ENCODE measurements around the gene THEM4. TPM values are rescaled to one million over a fixed set of nuclear protein-coding genes. Genes with fewer than 3 reads are reported as not detected.

The THEM4 gene
- total and polyA plus RNA-seq, 3 experiments from 2014 or later: 31.4 to 77.0 (median 31.7) TPM

DNA sequence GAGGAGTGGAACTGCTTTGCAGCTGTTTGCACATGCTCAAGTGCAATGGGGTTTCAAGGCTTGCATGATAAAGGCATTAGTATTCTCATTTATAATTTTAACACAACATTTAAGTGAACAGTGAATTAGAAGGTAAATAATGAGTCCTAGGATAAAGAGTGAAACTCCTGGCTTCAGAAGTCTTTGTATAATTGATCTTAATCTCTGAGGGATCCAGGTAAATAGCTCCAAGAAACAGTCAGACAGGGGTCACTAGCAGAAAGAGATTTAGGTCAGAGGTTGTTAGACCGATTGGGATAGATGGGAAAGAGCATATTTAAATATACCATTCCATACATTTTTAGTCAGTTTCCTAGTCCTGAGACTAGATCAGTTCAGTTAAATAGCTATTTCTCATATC lies 14.1 kb upstream of the THEM4 start:
- Mint-ChIP-seq H3K36me3 (no peaks in the 10 kb centered on the region), H3K27me3 (no peaks in the 10 kb centered on the region), H3K4me1 (peaks cover 6 to 13% (median 12%) of the 10 kb centered on the region in 3 donors), H3K4me3 (no peak overlapping the region), H3K9me3 (no peaks in the 10 kb centered on the region), H3K27ac (no peak overlapping the region)
- Histone ChIP-seq H3K9me3 (ENCODE audit: low read length) (no peaks in the 10 kb centered on the region), H3K27me3 (ENCODE audit: insufficient read depth, low read length, poor library complexity, severe bottlenecking) (no peaks in the 10 kb centered on the region), H3K4me3 (ENCODE audit: low read length) (no peak overlapping the region), H3K27ac (ENCODE audit: low read depth, low read length) (no peak overlapping the region), H3K36me3 (ENCODE audit: insufficient read depth, low read length) (no peaks in the 10 kb centered on the region), H3K4me1 (ENCODE audit: insufficient read depth, low read length) (peaks cover 10% of the 10 kb centered on the region)
- POLR2A ChIA-PET: no interaction called here
- no peak for DNase-seq
- CTCF ChIA-PET: interaction anchor here (1.5 kb wide), 1 partner anchor 10 kb away, joined by 3 read pairs; no protein-coding TSS in a partner anchor

GRCh38 chr1:151920149-151920548 lies 10.8 kb upstream of the THEM4 start:
- no peaks in the 10 kb centered on the region for H3K27me3 Mint-ChIP-seq
- H3K9me3 Mint-ChIP-seq: no peaks in the 10 kb centered on the region
- Histone ChIP-seq H3K4me3 (ENCODE audit: low read length) (no peak overlapping the region), H3K4me1 (ENCODE audit: insufficient read depth, low read length) (peaks cover 3% of the 10 kb centered on the region), H3K27ac (ENCODE audit: low read depth, low read length) (no peak overlapping the region), H3K9me3 (ENCODE audit: low read length) (no peaks in the 10 kb centered on the region), H3K36me3 (ENCODE audit: insufficient read depth, low read length) (no peaks in the 10 kb centered on the region), H3K27me3 (ENCODE audit: insufficient read depth, low read length, poor library complexity, severe bottlenecking) (no peaks in the 10 kb centered on the region)
- no peak overlapping the region for H3K4me3 Mint-ChIP-seq
- CTCF ChIA-PET: interaction anchor here (1.1 to 1.6 kb wide), 2 partner anchors 13 to 48 kb away, joined by 3 to 4 read pairs; no protein-coding TSS in a partner anchor
- DNase-seq: no peak
- peaks cover 3 to 8% (median 7%) of the 10 kb centered on the region in 3 donors for H3K4me1 Mint-ChIP-seq
- H3K27ac Mint-ChIP-seq: no peak overlapping the region
- H3K36me3 Mint-ChIP-seq: no peaks in the 10 kb centered on the region
- POLR2A ChIA-PET: no interaction called here

DNA sequence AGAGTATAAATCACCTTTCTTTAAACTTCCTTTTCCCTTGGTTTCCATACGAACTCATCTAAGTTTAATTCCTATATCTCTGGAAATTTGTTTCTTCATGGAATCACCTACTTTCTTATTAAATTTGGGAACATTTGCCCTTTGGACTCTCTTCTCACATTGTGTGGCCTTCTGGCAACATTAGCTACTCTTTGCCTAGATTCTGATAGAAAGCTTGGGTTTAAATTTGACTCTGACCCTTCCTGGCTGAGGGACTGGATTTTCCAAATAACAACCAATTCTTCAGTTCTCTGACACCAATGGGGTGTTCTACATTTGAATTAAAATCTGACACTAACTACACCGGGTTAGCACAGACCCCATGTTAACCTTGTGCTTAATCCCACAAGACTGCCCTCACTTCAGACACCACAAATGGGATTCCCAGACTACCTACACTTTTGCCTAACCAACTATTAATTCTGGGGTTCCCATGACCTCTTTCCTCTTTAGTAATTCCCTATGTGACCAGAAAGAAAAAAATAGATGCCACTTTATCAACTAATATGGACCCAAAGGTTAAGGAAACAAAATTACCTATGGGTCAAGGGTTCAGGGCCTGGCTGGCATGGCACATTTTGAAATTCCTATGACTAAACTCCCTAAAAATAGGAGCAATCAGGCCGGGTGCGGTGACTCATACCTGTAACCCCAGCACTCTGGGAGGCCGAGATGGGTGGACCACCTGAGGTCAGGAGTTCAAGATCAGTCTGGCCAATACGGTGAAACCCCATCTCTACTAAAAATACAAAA lies 9.7 kb upstream of the THEM4 start:
- ChIA-PET POLR2A (no interaction called here), CTCF (no interaction called here)
- Histone ChIP-seq H3K9me3 (ENCODE audit: low read length) (no peaks in the 10 kb centered on the region), H3K36me3 (ENCODE audit: insufficient read depth, low read length) (no peaks in the 10 kb centered on the region), H3K27ac (ENCODE audit: low read depth, low read length) (no peak overlapping the region), H3K4me1 (ENCODE audit: insufficient read depth, low read length) (no peaks in the 10 kb centered on the region), H3K4me3 (ENCODE audit: low read length) (no peak overlapping the region), H3K27me3 (ENCODE audit: insufficient read depth, low read length, poor library complexity, severe bottlenecking) (no peaks in the 10 kb centered on the region)
- H3K4me1 Mint-ChIP-seq: peaks cover 0 to 4% (median 3%) of the 10 kb centered on the region in 3 donors
- H3K27me3 Mint-ChIP-seq: no peaks in the 10 kb centered on the region
- H3K36me3 Mint-ChIP-seq: no peaks in the 10 kb centered on the region
- no peak overlapping the region for H3K27ac Mint-ChIP-seq
- H3K4me3 Mint-ChIP-seq: no peak overlapping the region
- no peaks in the 10 kb centered on the region for H3K9me3 Mint-ChIP-seq
- DNase-seq: no peak

DNA sequence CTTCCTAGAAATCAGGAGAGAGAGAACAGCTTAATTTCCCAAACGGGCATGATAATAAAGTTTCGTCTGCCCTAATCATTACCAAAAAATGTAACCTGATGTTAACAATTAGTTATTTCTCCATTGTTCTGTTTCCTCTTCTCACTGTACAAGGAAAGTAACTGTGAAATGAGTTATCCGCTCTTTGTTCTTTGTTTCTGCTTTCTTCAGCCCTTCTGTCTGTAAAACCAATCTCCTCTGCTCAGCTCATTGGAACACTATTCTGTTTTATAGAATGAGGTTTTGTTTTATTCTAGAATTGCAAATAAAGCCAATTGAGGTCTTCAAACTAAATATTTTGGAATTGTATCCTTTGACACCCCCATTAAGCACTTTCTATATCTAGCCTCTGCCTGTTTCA lies 8.8 kb upstream of the THEM4 start:
- H3K27ac ChIP-seq (ENCODE audit: low read depth, low read length): no peak overlapping the region
- no peaks in the 10 kb centered on the region for H3K9me3 ChIP-seq (ENCODE audit: low read length)
- no peaks in the 10 kb centered on the region for H3K36me3 ChIP-seq (ENCODE audit: insufficient read depth, low read length)
- DNase-seq: no peak
- H3K27ac Mint-ChIP-seq: no peak overlapping the region
- CTCF ChIA-PET: no interaction called here
- H3K27me3 ChIP-seq (ENCODE audit: insufficient read depth, low read length, poor library complexity, severe bottlenecking): no peaks in the 10 kb centered on the region
- H3K4me1 ChIP-seq (ENCODE audit: insufficient read depth, low read length): no peaks in the 10 kb centered on the region
- H3K9me3 Mint-ChIP-seq: no peaks in the 10 kb centered on the region
- POLR2A ChIA-PET: no interaction called here
- H3K27me3 Mint-ChIP-seq: no peaks in the 10 kb centered on the region
- H3K4me1 Mint-ChIP-seq: peaks cover 0 to 4% (median 3%) of the 10 kb centered on the region in 3 donors
- H3K4me3 Mint-ChIP-seq: no peak overlapping the region
- H3K4me3 ChIP-seq (ENCODE audit: low read length): no peak overlapping the region
- no peaks in the 10 kb centered on the region for H3K36me3 Mint-ChIP-seq

- Histone ChIP-seq H3K27ac (ENCODE audit: low read depth, low read length) (no peak overlapping the region), H3K9me3 (ENCODE audit: low read length) (no peaks in the 10 kb centered on the region), H3K27me3 (ENCODE audit: insufficient read depth, low read length, poor library complexity, severe bottlenecking) (no peaks in the 10 kb centered on the region), H3K4me3 (ENCODE audit: low read length) (no peak overlapping the region), H3K4me1 (ENCODE audit: insufficient read depth, low read length) (no peaks in the 10 kb centered on the region), H3K36me3 (ENCODE audit: insufficient read depth, low read length) (no peaks in the 10 kb centered on the region)
- CTCF ChIA-PET: interaction anchor here (0.9 kb wide), 1 partner anchor 17 kb away, joined by 3 read pairs; no protein-coding TSS in a partner anchor
- H3K27me3 Mint-ChIP-seq: no peaks in the 10 kb centered on the region
- H3K4me1 Mint-ChIP-seq: peaks cover 0 to 4% (median 3%) of the 10 kb centered on the region in 3 donors
- H3K9me3 Mint-ChIP-seq: no peaks in the 10 kb centered on the region
- H3K27ac Mint-ChIP-seq: peak overlapping the region in 1 of 8 donors; percentile 34
- DNase-seq: no peak
- H3K4me3 Mint-ChIP-seq: no peak overlapping the region
- POLR2A ChIA-PET: no interaction called here
- no peaks in the 10 kb centered on the region for H3K36me3 Mint-ChIP-seq
These were observed 7.5 kb upstream of the THEM4 start for GRCh38 chr1:151916726-151917370.

DNA sequence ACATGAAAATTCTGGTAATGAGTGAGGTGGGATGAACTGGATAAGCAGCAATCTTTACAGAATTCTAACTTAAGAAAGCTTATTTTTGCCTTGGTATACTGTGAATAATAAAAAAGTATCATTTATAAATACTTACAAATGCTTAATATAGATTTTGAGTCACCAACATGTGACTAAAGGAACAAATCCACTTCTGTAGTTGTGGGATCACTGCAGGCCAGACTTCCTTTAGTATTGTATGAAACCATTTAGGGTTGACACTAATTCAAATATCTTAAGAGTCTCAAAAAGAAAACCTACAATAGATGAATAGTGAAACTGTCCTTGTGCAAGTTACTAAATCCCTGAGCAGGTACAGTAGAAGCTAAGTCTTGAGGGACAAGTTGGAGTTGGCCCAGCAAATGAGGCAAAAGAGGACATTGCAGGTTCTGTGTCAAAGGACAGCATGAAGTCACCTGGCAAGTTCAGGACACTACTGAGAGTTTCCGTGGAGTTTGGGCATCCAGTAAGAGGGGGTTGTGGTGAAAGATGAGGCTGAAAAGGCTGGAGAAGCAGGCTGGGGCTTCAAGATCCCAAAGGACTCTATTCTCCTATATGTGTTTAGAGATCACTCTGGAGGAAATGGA lies 5.9 kb upstream of the THEM4 start:
- POLR2A ChIA-PET: no interaction called here

DNA sequence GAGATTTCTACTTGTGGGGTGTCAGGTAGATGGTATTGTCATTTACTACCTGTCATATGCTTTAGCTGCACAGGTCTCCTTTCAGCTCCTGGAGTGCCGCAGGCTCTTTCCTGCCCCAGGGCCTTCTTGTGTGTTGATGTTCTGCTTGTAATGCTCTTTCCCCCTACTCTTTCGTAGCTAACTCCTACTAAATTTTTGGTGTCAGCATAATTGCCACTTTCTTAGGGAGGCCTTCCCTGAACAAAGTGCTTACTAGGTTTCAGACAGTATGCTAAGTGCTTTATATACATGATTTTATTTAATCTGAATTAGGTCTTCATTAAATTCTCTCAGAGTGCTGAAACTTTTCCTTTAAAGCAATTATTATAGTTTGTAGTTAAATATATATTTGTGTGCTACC lies 4.8 kb upstream of the THEM4 start:
- Histone ChIP-seq H3K27me3 (ENCODE audit: insufficient read depth, low read length, poor library complexity, severe bottlenecking) (no peaks in the 10 kb centered on the region), H3K36me3 (ENCODE audit: insufficient read depth, low read length) (no peaks in the 10 kb centered on the region), H3K27ac (ENCODE audit: low read depth, low read length) (no peak overlapping the region), H3K9me3 (ENCODE audit: low read length) (no peaks in the 10 kb centered on the region), H3K4me3 (ENCODE audit: low read length) (no peak overlapping the region), H3K4me1 (ENCODE audit: insufficient read depth, low read length) (peaks cover 5% of the 10 kb centered on the region)
- Mint-ChIP-seq H3K9me3 (peaks cover 0 to 4% (median 0%) of the 10 kb centered on the region in 5 donors), H3K27me3 (no peaks in the 10 kb centered on the region), H3K4me3 (no peak overlapping the region), H3K27ac (peak overlapping the region in 1 of 8 donors; percentile 42), H3K36me3 (peaks cover 0 to 2% (median 0%) of the 10 kb centered on the region in 3 donors), H3K4me1 (peaks cover 5 to 7% (median 6%) of the 10 kb centered on the region in 3 donors)
- no peak for DNase-seq
- ChIA-PET POLR2A (no interaction called here), CTCF (no interaction called here)

More for the DNA sequence above, 5.9 kb upstream of the THEM4 start:
- H3K9me3 Mint-ChIP-seq: peaks cover 0 to 2% (median 0%) of the 10 kb centered on the region in 5 donors
- Histone ChIP-seq H3K4me3 (ENCODE audit: low read length) (no peak overlapping the region), H3K9me3 (ENCODE audit: low read length) (no peaks in the 10 kb centered on the region), H3K27me3 (ENCODE audit: insufficient read depth, low read length, poor library complexity, severe bottlenecking) (no peaks in the 10 kb centered on the region), H3K36me3 (ENCODE audit: insufficient read depth, low read length) (no peaks in the 10 kb centered on the region), H3K4me1 (ENCODE audit: insufficient read depth, low read length) (peaks cover under 1% of the 10 kb centered on the region), H3K27ac (ENCODE audit: low read depth, low read length) (no peak overlapping the region)
- peaks cover 0 to 3% (median 3%) of the 10 kb centered on the region in 3 donors for H3K4me1 Mint-ChIP-seq
- no peaks in the 10 kb centered on the region for H3K36me3 Mint-ChIP-seq
- no peak for DNase-seq
- CTCF ChIA-PET: interaction anchor here (1.1 kb wide), 1 partner anchor 11 kb away, joined by 3 read pairs; no protein-coding TSS in a partner anchor
- no peak overlapping the region for H3K4me3 Mint-ChIP-seq
- peak overlapping the region in 1 of 8 donors; percentile 6 for H3K27ac Mint-ChIP-seq
- no peaks in the 10 kb centered on the region for H3K27me3 Mint-ChIP-seq

DNA sequence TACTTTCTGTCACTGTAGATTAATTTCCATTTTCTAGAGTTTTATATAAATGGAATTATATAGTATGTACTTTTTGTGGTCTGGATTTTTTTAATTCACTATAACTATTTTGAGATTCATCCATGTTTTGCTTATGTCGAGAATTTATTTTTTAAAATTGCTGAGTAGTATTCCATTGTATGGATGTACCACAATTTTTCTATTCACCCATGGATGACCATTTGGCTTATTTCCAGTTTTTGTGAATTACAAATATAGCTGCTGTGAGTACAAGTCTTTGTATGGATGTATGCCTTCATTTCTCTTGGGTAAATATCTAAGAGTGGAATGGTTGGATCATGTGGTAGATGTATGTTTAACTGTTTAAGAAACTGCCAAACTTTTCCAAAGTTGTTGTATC lies 3.7 kb upstream of the THEM4 start:
- Histone ChIP-seq H3K27me3 (ENCODE audit: insufficient read depth, low read length, poor library complexity, severe bottlenecking) (no peaks in the 10 kb centered on the region), H3K9me3 (ENCODE audit: low read length) (no peaks in the 10 kb centered on the region), H3K4me1 (ENCODE audit: insufficient read depth, low read length) (peaks cover 13% of the 10 kb centered on the region), H3K4me3 (ENCODE audit: low read length) (no peak overlapping the region), H3K27ac (ENCODE audit: low read depth, low read length) (no peak overlapping the region), H3K36me3 (ENCODE audit: insufficient read depth, low read length) (peaks cover 3% of the 10 kb centered on the region)
- Mint-ChIP-seq H3K36me3 (peaks cover 0 to 7% (median 0%) of the 10 kb centered on the region in 3 donors), H3K9me3 (peaks cover 0 to 6% (median 0%) of the 10 kb centered on the region in 5 donors), H3K4me3 (no peak overlapping the region), H3K4me1 (peaks cover 13 to 16% (median 16%) of the 10 kb centered on the region in 3 donors), H3K27me3 (no peaks in the 10 kb centered on the region), H3K27ac (no peak overlapping the region)
- no peak for DNase-seq
- CTCF ChIA-PET: no interaction called here
- POLR2A ChIA-PET: no interaction called here
